Umbilical cord (tissue), 2 donors: Measurements from ENCODE around the gene VSIG8. TPM values are rescaled to one million over a fixed set of nuclear protein-coding genes. Genes with fewer than 3 reads are reported as not detected.

Experiments
- DNase-seq: peaks from one replicate; pipeline ENCODE4 v3.0.0-alpha.2; 2015; ENCODE audit warnings: low spot score
- total RNA-seq: library from RNA; depleted of rRNA; stranded (reverse); fragments of >200 nt; gene quantifications from one replicate; pipeline ENCODE4 v1.2.3, GENCODE V29; 2014; ENCODE audit warnings: low replicate concordance; ENCODE audit not compliant: insufficient read depth

Gene VSIG8
- total RNA-seq, 1 donor from 2014 or later: not detected

GRCh38 chr1:159883134-159883533 is 20.7 kb upstream of the VSIG8 start:
- DNase-seq: no peak

GRCh38 chr1:159882527-159882862 is 20.0 kb upstream of the VSIG8 start:
- no peak for DNase-seq

GRCh38 chr1:159881622-159882526 is 19.4 kb upstream of the VSIG8 start:
- peak; percentile 77 for DNase-seq

- no peak for DNase-seq
Measured at GRCh38 chr1:159880430-159880829, 18.0 kb upstream of the VSIG8 start.

GRCh38 chr1:159879977-159880376 is 17.5 kb upstream of the VSIG8 start:
- no peak for DNase-seq

- DNase-seq: no peak
Measured at GRCh38 chr1:159879136-159879535, 16.7 kb upstream of the VSIG8 start.

GRCh38 chr1:159877695-159878444 is 15.4 kb upstream of the VSIG8 start:
- no peak for DNase-seq

- no peak for DNase-seq
Measured at GRCh38 chr1:159873530-159874143, 11.2 kb upstream of the VSIG8 start.

- no peak for DNase-seq
Measured at GRCh38 chr1:159872891-159873290, 10.4 kb upstream of the VSIG8 start.

GRCh38 chr1:159870704-159871103 is 8.2 kb upstream of the VSIG8 start:
- no peak for DNase-seq

- no peak for DNase-seq
Measured at GRCh38 chr1:159869607-159870006, 7.2 kb upstream of the VSIG8 start.

- DNase-seq: no peak
Measured at GRCh38 chr1:159869173-159869572, 6.7 kb upstream of the VSIG8 start.

- no peak for DNase-seq
Measured at GRCh38 chr1:159868766-159869165, 6.3 kb upstream of the VSIG8 start.

GRCh38 chr1:159867664-159868026 is 5.2 kb upstream of the VSIG8 start:
- peak; percentile 83 for DNase-seq

- DNase-seq: peak; percentile 79
Measured at GRCh38 chr1:159866905-159867663, 4.6 kb upstream of the VSIG8 start.

- peak; percentile 42 for DNase-seq
Measured at GRCh38 chr1:159866066-159866465, 3.6 kb upstream of the VSIG8 start.

- DNase-seq: peak; percentile 86
Measured at GRCh38 chr1:159864262-159864661, 1.8 kb upstream of the VSIG8 start.

GRCh38 chr1:159862031-159862430 is 426 bp downstream of the VSIG8 start:
- no peak for DNase-seq

- no peak for DNase-seq
Measured at GRCh38 chr1:159861218-159861617, 1.2 kb downstream of the VSIG8 start.

GRCh38 chr1:159860456-159860855 is 2.0 kb downstream of the VSIG8 start:
- peak; percentile 78 for DNase-seq

GRCh38 chr1:159859767-159860322 is 2.6 kb downstream of the VSIG8 start:
- DNase-seq: no peak
